HCT116 (cell line): ENCODE measurements around the gene EYA2. TPM values are rescaled to one million over a fixed set of nuclear protein-coding genes. Genes with fewer than 3 reads are reported as not detected.

ENCODE experiments used
- ATAC-seq: fragments of 200-7000 bp; cut with Tn5 transposase; 2 replicates; pipeline ENCODE4 v1.9.1; 2020; ENCODE audit warnings: mild to moderate bottlenecking, moderate library complexity
- BruUV-seq: library from RNA; stranded (reverse); fragments of 400-500 nt; replicated peaks from 2 replicates; lab custom pipeline; 2021; lab: Mats Ljungman, UMichigan
- CTCF ChIA-PET: fragments of 300-600 bp; sonication (Branson Sonifier 250); formaldehyde crosslinking; loops from one replicate; lab custom pipeline; 2021; ENCODE audit warnings: antibody characterized with exemption; lab: Charles Lee
- POLR2A ChIA-PET: fragments of 300-600, 350-600 bp; sonication (Branson Sonifier 250); formaldehyde crosslinking; loops from one replicate; lab custom pipeline; 2021; ENCODE audit warnings: antibody characterized with exemption; lab: Charles Lee
- RAD21 ChIA-PET, 2 experiments: fragments of 300-600 bp; sonication (Branson Sonifier 250); formaldehyde crosslinking; loops; one replicate each; lab custom pipeline; 2023; ENCODE audit warnings: low total read pairs in 2 of 2; ENCODE audit not compliant: uncharacterized antibody in 2 of 2, unreplicated experiment in 2 of 2, low non-redundant PET in 1 of 2; lab: Charles Lee
- DNase-seq: peaks from one replicate; pipeline ENCODE4 v3.0.0-alpha.2; 2010; ENCODE audit warnings: low read depth, low spot score
- H2AFZ ChIP-seq: fragments of 200-600 bp; shearing (Covaris generic), sonication (generic); 2 replicates; pipeline ENCODE4 v1.6.1; 2017; ENCODE audit warnings: low read depth, mixed run types, mixed read lengths, antibody characterized with exemption, low read length; ENCODE audit not compliant: poor library complexity, severe bottlenecking
- H3K27ac ChIP-seq: 2 replicates; pipeline ENCODE4 v1.5.1; 2012; ENCODE audit warnings: low read depth, low read length
- H3K27me3 ChIP-seq: fragments of 200-600 bp; sonication (generic); 2 replicates; pipeline ENCODE4 v1.6.1; 2016; ENCODE audit warnings: mixed run types, low read length, mixed read lengths; ENCODE audit not compliant: insufficient read depth
- H3K36me3 ChIP-seq, 2 experiments: fragments of 200-500 bp in 1 of 2; fragments of 200-600 bp in 1 of 2; sonication (Bioruptor generic) in 1 of 2; sonication (generic) in 1 of 2; 2 replicates each; pipeline versions ENCODE4 v1.5.1 to v1.6.1; 2014 to 2016; ENCODE audit warnings: low read length in 2 of 2, inconsistent platforms in 1 of 2, mixed read lengths in 1 of 2, mixed run types in 1 of 2; ENCODE audit not compliant: insufficient read depth in 2 of 2, control insufficient read depth in 1 of 2
- H3K4me1 ChIP-seq, 2 experiments: fragments of 200-600 bp in 1 of 2; sonication (generic) in 1 of 2; 2 replicates each; pipeline versions ENCODE4 v1.5.1 to v1.6.1; 2012 to 2017; ENCODE audit warnings: low read length in 2 of 2, inconsistent platforms in 1 of 2, mild to moderate bottlenecking in 1 of 2, mixed read lengths in 1 of 2, mixed run types in 1 of 2, moderate library complexity in 1 of 2; ENCODE audit not compliant: insufficient read depth in 2 of 2, control insufficient read depth in 1 of 2
- H3K4me2 ChIP-seq: fragments of 200-600 bp; sonication (generic); 2 replicates; pipeline ENCODE4 v1.6.1; 2017; ENCODE audit warnings: mixed run types, low read length, mixed read lengths
- H3K4me3 ChIP-seq, 2 experiments: fragments of 200-600 bp in 1 of 2; sonication (generic) in 1 of 2; replicated peaks in 1 of 2; 2 replicates each; pipeline ENCODE4 v1.5.1; 2011 to 2016; ENCODE audit warnings: low read length in 2 of 2, control low read depth in 1 of 2, low read depth in 1 of 2, mild to moderate bottlenecking in 1 of 2, mixed read lengths in 1 of 2, mixed run types in 1 of 2
- H3K79me2 ChIP-seq: fragments of 200-600 bp; sonication (generic); 2 replicates; pipeline ENCODE4 v1.6.1; 2017; ENCODE audit warnings: mild to moderate bottlenecking, mixed run types, low read length, moderate library complexity, mixed read lengths; ENCODE audit not compliant: insufficient read depth
- H3K9ac ChIP-seq: fragments of 200-600 bp; sonication (generic); 2 replicates; pipeline ENCODE4 v1.6.1; 2016; ENCODE audit warnings: low read length, mixed read lengths
- H3K9me2 ChIP-seq: fragments of 200-600 bp; sonication (generic), shearing (Covaris generic); 2 replicates; pipeline ENCODE4 v1.6.1; 2017; ENCODE audit warnings: mixed run types, mild to moderate bottlenecking, moderate library complexity; ENCODE audit not compliant: insufficient read depth
- H3K9me3 ChIP-seq, 2 experiments: fragments of 200-500 bp in 1 of 2; fragments of 200-600 bp in 1 of 2; sonication (Bioruptor generic) in 1 of 2; sonication (generic) in 1 of 2; 2 replicates each; pipeline ENCODE4 v1.6.1; 2014 to 2017; ENCODE audit warnings: low read length in 2 of 2, mixed read lengths in 2 of 2, inconsistent platforms in 1 of 2, low read depth in 1 of 2, mild to moderate bottlenecking in 1 of 2, mixed run types in 1 of 2, moderate library complexity in 1 of 2; ENCODE audit not compliant: control insufficient read depth in 1 of 2, insufficient read depth in 1 of 2
- H4K20me1 ChIP-seq: fragments of 200-600 bp; sonication (generic), shearing (Covaris generic); 2 replicates; pipeline ENCODE4 v1.6.1; 2017; ENCODE audit warnings: mixed run types, mild to moderate bottlenecking, moderate library complexity; ENCODE audit not compliant: insufficient read depth
- EZH2phosphoT487 ChIP-seq: fragments of 200-600 bp; IDR thresholded peaks from 2 replicates; pipeline ENCODE4 v1.6.1; 2018; ENCODE audit warnings: antibody characterized with exemption, borderline replicate concordance
- POLR2A ChIP-seq: IDR thresholded peaks from 2 replicates; pipeline ENCODE4 v1.7.0; 2011; ENCODE audit warnings: borderline replicate concordance; ENCODE audit not compliant: insufficient read depth, insufficient read length; ENCODE audit errors: extremely low read depth
- POLR2AphosphoS5 ChIP-seq: IDR thresholded peaks from 2 replicates; pipeline ENCODE4 v1.6.1; 2011; ENCODE audit warnings: mild to moderate bottlenecking, low read depth, low read length, moderate library complexity
- RAD21 ChIP-seq: IDR thresholded peaks from 2 replicates; pipeline ENCODE4 v1.6.1; 2012; ENCODE audit warnings: low read depth, mild to moderate bottlenecking
- SIN3A ChIP-seq: IDR thresholded peaks from 2 replicates; pipeline ENCODE4 v1.6.1; 2012; ENCODE audit warnings: low read depth
- SP1 ChIP-seq: IDR thresholded peaks from 2 replicates; pipeline ENCODE4 v1.6.1; 2012; ENCODE audit warnings: low read depth
- SRF ChIP-seq: IDR thresholded peaks from 2 replicates; pipeline ENCODE4 v1.6.1; 2012; ENCODE audit warnings: low read depth
- ZFX ChIP-seq: fragments of 450-650 bp; IDR thresholded peaks from 2 replicates; pipeline ENCODE4 v1.6.1; 2017
- intact Hi-C: fragments of 100-400 bp; cut with micrococcal nuclease; formaldehyde crosslinking; loops from 2 replicates; pipeline ENCODE4 v1.10.0; 2022
- total RNA-seq: library from RNA; stranded (reverse); gene quantifications from one replicate; pipeline ENCODE4 v1.2.1, GENCODE V29; 2021; ENCODE audit not compliant: unreplicated experiment
- TF ChIP-seq, protein P1 (sequence below): IDR thresholded peaks from 2 replicates; pipeline ENCODE4 v1.6.1; 2012
- TF ChIP-seq, protein P2 (sequence below): IDR thresholded peaks from 2 replicates; pipeline ENCODE4 v1.6.1; 2012
- TF ChIP-seq, protein P3 (sequence below), 3 experiments: fragments of 200-600 bp in 1 of 3; sonication (generic) in 1 of 3; IDR thresholded peaks in 2 of 3; conservative IDR thresholded peaks in 1 of 3; 2 replicates each; pipeline ENCODE4 v1.5.1; 2012 to 2017; ENCODE audit warnings: low read depth in 2 of 3, low read length in 2 of 3, antibody characterized with exemption in 1 of 3, borderline replicate concordance in 1 of 3, control low read depth in 1 of 3, mild to moderate bottlenecking in 1 of 3, mixed read lengths in 1 of 3, mixed run types in 1 of 3, moderate library complexity in 1 of 3; ENCODE audit not compliant: insufficient read depth in 1 of 3

Gene EYA2
- total RNA-seq, 1 experiment from 2014 or later = not detected

DNA sequence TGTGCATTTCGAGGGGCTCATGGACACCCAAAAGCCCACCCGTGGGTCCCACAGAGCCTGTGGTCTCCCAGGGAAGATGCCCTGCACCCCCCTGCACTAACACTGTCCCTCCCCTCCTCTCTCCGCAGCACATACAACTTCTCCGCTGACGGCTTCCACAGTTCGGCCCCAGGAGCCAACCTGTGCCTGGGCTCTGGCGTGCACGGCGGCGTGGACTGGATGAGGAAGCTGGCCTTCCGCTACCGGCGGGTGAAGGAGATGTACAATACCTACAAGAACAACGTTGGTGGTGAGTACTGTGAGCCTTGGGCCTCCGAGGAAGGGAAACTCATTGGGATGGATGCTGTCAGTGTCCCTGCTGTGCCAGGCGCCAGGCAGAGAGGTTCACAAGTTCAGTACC lies 277.9 kb downstream of the EYA2 start:
- Histone ChIP-seq H3K9me3 (no peaks in the 10 kb centered on the region), H3K79me2 (no peaks in the 10 kb centered on the region), H3K9me2 (no peaks in the 10 kb centered on the region), H3K4me2 (no peak overlapping the region), H4K20me1 (no peaks in the 10 kb centered on the region), H3K4me3 (no peak overlapping the region), H3K4me1 (no peaks in the 10 kb centered on the region), H3K9ac (no peak overlapping the region), H2AFZ (no peak overlapping the region), H3K36me3 (no peaks in the 10 kb centered on the region), H3K27me3 (no peaks in the 10 kb centered on the region), H3K27ac (no peak overlapping the region)
- no TSS peak for BruUV-seq
- intact Hi-C loops = no loop called here
- no peak for DNase-seq
- TF ChIP-seq SIN3A (no peak), POLR2AphosphoS5 (no peak), EZH2phosphoT487 (no peak), POLR2A (no peak), RAD21 (no peak), SP1 (no peak), ZFX (no peak)
- TF ChIP-seq, protein P1, sequence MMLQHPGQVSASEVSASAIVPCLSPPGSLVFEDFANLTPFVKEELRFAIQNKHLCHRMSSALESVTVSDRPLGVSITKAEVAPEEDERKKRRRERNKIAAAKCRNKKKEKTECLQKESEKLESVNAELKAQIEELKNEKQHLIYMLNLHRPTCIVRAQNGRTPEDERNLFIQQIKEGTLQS = no peak
- TF ChIP-seq, protein P2, sequence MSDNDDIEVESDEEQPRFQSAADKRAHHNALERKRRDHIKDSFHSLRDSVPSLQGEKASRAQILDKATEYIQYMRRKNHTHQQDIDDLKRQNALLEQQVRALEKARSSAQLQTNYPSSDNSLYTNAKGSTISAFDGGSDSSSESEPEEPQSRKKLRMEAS = no peak
- CTCF ChIA-PET = no interaction called here
- POLR2A ChIA-PET = no interaction called here
- no peak for ATAC-seq
- RAD21 ChIA-PET = no interaction called here

DNA sequence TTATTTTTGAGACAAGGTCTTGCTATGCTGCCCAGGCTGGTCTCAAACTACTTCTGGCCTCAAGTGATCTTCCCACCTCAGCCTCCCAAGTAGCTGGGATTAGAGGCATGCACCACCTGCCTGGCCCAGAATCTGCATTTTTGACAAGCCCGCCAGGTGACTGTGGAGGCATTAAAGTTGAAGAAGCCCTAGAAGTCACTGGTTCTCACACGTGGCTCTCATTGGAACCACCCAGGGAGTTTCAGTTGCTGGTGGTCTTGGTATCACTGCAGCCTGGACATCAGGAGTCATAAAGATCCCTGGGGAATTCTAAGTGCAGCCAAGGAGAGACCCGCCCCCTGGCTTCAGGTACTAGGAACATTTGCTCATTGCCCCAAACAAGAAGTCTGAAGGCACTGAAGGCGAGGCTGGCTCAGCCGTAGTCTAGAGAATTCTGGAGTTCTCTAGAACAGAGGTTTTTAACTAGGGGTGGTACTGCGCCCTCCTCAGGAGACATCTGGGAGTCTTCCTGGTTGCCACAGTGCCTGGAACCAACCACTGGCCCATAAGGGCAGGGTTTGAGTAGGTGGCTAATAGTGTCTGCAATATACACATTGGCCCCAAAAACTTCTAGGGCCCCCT lies 279.1 kb downstream of the EYA2 start:
- intact Hi-C loops = no loop called here
- no peak overlapping the region for H2AFZ ChIP-seq
- no peaks in the 10 kb centered on the region for H3K9me3 ChIP-seq
- POLR2A ChIA-PET = no interaction called here
- no peaks in the 10 kb centered on the region for H3K4me1 ChIP-seq
- no peaks in the 10 kb centered on the region for H3K36me3 ChIP-seq
- ATAC-seq (peak; percentile 38; the same call in 1 of the 2 replicates), DNase-seq (no peak)
- no peak for TF ChIP-seq SRF
- TF ChIP-seq, protein P3, sequence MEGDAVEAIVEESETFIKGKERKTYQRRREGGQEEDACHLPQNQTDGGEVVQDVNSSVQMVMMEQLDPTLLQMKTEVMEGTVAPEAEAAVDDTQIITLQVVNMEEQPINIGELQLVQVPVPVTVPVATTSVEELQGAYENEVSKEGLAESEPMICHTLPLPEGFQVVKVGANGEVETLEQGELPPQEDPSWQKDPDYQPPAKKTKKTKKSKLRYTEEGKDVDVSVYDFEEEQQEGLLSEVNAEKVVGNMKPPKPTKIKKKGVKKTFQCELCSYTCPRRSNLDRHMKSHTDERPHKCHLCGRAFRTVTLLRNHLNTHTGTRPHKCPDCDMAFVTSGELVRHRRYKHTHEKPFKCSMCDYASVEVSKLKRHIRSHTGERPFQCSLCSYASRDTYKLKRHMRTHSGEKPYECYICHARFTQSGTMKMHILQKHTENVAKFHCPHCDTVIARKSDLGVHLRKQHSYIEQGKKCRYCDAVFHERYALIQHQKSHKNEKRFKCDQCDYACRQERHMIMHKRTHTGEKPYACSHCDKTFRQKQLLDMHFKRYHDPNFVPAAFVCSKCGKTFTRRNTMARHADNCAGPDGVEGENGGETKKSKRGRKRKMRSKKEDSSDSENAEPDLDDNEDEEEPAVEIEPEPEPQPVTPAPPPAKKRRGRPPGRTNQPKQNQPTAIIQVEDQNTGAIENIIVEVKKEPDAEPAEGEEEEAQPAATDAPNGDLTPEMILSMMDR (IDR thresholded peaks at IDR 0.05 in 2 of 3, conservative IDR thresholded peaks at IDR 0.05 in 1 of 3; ENCODE audit: borderline replicate concordance in 1 of 3, insufficient read depth in 1 of 3, low read depth in 2 of 3, low read length in 2 of 3) = 0 out of 6 replicates have a peak, but pooled peaks of 1 of the 3 experiments have one; percentile 4
- no peak overlapping the region for H3K4me3 ChIP-seq
- CTCF ChIA-PET = no interaction called here
- no peak overlapping the region for H3K4me2 ChIP-seq
- no peaks in the 10 kb centered on the region for H3K9me2 ChIP-seq
- no peaks in the 10 kb centered on the region for H3K79me2 ChIP-seq
- no peak overlapping the region for H3K9ac ChIP-seq
- no TSS peak for BruUV-seq
- H3K27ac ChIP-seq = no peak overlapping the region
- RAD21 ChIA-PET = no interaction called here
- no peaks in the 10 kb centered on the region for H3K27me3 ChIP-seq
- no peaks in the 10 kb centered on the region for H4K20me1 ChIP-seq
